K562 (cell line): ENCODE data around the gene SAXO2.
"Not testable (repeated sequence)": the region's sequence is repeated elsewhere in the genome, so short reads cannot be mapped to it uniquely, and the experiment has no call there.

ENCODE experiments used
- CBFA2T3 ChIP-seq: fragments of 450-650 bp; IDR thresholded peaks from 2 replicates; pipeline ENCODE4 v1.6.1; 2017
- EP300 ChIP-seq: IDR thresholded peaks from 2 replicates; pipeline ENCODE4 v1.6.1; 2012; ENCODE audit warnings: low read length, improper control_type of control experiment
- EZH2 ChIP-seq: IDR thresholded peaks from 2 replicates; pipeline ENCODE4 v1.6.1; 2012; ENCODE audit warnings: low read depth, mild to moderate bottlenecking, inconsistent platforms, low read length, borderline replicate concordance
- KAT7 ChIP-seq: sonication (generic); formaldehyde crosslinking; IDR thresholded peaks from 2 replicates; pipeline ENCODE4 v1.8.0; 2022; ENCODE audit warnings: missing genetic modification reagents, mild to moderate bottlenecking, borderline replicate concordance
- KLF13 ChIP-seq: fragments of 450-650 bp; IDR thresholded peaks from 2 replicates; pipeline ENCODE4 v1.6.1; 2016; ENCODE audit warnings: missing genetic modification characterization, low read depth, mild to moderate bottlenecking, missing compliant biosample characterization, moderate library complexity, borderline replicate concordance
- POLR2A ChIP-seq: fragments of 450-650 bp; conservative IDR thresholded peaks from 2 replicates; pipeline ENCODE4 v1.6.1; 2016
- SETDB1 ChIP-seq: IDR thresholded peaks from one replicate; pipeline ENCODE4 v1.6.1; 2012; ENCODE audit warnings: low read length, control low read depth, inconsistent platforms
- ZBTB1 ChIP-seq: sonication (generic); formaldehyde crosslinking; IDR thresholded peaks from 2 replicates; pipeline ENCODE4 v1.8.1; 2023; ENCODE audit warnings: missing genetic modification reagents, low read depth, mild to moderate bottlenecking, borderline replicate concordance
- TF ChIP-seq, protein P1 (sequence below), 3 experiments: IDR thresholded peaks in 2 of 3; conservative IDR thresholded peaks in 1 of 3; 2 replicates each; pipeline ENCODE4 v1.5.1; 2011 to 2012; ENCODE audit warnings: low read length in 3 of 3, mild to moderate bottlenecking in 3 of 3, control low read depth in 2 of 3, improper control_type of control experiment in 1 of 3, inconsistent platforms in 1 of 3, low read depth in 1 of 3, mixed read lengths in 1 of 3, moderate library complexity in 1 of 3; ENCODE audit not compliant: insufficient read depth in 2 of 3
- TF ChIP-seq, protein P2 (sequence below): sonication (generic); formaldehyde crosslinking; IDR thresholded peaks from 2 replicates; pipeline ENCODE4 v1.9.0; 2022; ENCODE audit warnings: mild to moderate bottlenecking, missing genetic modification reagents
- TF ChIP-seq, protein P3 (sequence below): fragments of 450-650 bp; IDR thresholded peaks from 2 replicates; pipeline ENCODE4 v1.6.1; 2016; ENCODE audit warnings: low read depth
- TF ChIP-seq, protein P4 (sequence below): sonication (generic); formaldehyde crosslinking; IDR thresholded peaks from 2 replicates; pipeline ENCODE4 v1.8.0; 2022; ENCODE audit warnings: mild to moderate bottlenecking, low read depth, missing genetic modification reagents

DNA sequence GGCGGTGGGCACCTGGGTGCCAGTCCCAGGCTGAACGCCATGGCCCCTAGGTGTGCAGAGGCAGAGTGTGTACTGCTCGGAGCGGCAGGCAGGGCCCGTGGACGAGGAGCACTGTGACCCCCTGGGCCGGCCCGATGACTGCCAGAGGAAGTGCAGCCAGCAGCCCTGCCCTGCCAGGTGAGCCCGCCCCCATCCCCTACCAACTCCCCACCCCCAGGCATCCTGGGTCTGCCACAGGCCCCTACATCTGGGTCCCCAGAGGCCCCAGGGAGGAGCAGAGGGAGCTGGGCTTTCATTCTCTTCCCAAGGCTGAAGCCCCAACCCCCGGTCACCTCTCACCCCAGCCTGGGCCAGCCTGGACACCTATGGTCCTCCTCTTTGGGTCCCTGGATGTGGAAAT lies 63.0 kb downstream of the SAXO2 start:
- not testable (repeated sequence) for TF ChIP-seq EP300; SETDB1; KAT7 (CRISPR knock-in tag); CBFA2T3; EZH2; KLF13 (tag); ZBTB1 (CRISPR knock-in tag); POLR2A
- TF ChIP-seq, protein P1, sequence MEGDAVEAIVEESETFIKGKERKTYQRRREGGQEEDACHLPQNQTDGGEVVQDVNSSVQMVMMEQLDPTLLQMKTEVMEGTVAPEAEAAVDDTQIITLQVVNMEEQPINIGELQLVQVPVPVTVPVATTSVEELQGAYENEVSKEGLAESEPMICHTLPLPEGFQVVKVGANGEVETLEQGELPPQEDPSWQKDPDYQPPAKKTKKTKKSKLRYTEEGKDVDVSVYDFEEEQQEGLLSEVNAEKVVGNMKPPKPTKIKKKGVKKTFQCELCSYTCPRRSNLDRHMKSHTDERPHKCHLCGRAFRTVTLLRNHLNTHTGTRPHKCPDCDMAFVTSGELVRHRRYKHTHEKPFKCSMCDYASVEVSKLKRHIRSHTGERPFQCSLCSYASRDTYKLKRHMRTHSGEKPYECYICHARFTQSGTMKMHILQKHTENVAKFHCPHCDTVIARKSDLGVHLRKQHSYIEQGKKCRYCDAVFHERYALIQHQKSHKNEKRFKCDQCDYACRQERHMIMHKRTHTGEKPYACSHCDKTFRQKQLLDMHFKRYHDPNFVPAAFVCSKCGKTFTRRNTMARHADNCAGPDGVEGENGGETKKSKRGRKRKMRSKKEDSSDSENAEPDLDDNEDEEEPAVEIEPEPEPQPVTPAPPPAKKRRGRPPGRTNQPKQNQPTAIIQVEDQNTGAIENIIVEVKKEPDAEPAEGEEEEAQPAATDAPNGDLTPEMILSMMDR (IDR thresholded peaks at IDR 0.05 in 2 of 3, conservative IDR thresholded peaks at IDR 0.05 in 1 of 3; ENCODE audit: insufficient read depth in 2 of 3, low read depth in 1 of 3, low read length in 3 of 3): not testable (repeated sequence)
- TF ChIP-seq, protein P2, sequence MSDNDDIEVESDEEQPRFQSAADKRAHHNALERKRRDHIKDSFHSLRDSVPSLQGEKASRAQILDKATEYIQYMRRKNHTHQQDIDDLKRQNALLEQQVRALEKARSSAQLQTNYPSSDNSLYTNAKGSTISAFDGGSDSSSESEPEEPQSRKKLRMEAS: not testable (repeated sequence)
- TF ChIP-seq, protein P3, sequence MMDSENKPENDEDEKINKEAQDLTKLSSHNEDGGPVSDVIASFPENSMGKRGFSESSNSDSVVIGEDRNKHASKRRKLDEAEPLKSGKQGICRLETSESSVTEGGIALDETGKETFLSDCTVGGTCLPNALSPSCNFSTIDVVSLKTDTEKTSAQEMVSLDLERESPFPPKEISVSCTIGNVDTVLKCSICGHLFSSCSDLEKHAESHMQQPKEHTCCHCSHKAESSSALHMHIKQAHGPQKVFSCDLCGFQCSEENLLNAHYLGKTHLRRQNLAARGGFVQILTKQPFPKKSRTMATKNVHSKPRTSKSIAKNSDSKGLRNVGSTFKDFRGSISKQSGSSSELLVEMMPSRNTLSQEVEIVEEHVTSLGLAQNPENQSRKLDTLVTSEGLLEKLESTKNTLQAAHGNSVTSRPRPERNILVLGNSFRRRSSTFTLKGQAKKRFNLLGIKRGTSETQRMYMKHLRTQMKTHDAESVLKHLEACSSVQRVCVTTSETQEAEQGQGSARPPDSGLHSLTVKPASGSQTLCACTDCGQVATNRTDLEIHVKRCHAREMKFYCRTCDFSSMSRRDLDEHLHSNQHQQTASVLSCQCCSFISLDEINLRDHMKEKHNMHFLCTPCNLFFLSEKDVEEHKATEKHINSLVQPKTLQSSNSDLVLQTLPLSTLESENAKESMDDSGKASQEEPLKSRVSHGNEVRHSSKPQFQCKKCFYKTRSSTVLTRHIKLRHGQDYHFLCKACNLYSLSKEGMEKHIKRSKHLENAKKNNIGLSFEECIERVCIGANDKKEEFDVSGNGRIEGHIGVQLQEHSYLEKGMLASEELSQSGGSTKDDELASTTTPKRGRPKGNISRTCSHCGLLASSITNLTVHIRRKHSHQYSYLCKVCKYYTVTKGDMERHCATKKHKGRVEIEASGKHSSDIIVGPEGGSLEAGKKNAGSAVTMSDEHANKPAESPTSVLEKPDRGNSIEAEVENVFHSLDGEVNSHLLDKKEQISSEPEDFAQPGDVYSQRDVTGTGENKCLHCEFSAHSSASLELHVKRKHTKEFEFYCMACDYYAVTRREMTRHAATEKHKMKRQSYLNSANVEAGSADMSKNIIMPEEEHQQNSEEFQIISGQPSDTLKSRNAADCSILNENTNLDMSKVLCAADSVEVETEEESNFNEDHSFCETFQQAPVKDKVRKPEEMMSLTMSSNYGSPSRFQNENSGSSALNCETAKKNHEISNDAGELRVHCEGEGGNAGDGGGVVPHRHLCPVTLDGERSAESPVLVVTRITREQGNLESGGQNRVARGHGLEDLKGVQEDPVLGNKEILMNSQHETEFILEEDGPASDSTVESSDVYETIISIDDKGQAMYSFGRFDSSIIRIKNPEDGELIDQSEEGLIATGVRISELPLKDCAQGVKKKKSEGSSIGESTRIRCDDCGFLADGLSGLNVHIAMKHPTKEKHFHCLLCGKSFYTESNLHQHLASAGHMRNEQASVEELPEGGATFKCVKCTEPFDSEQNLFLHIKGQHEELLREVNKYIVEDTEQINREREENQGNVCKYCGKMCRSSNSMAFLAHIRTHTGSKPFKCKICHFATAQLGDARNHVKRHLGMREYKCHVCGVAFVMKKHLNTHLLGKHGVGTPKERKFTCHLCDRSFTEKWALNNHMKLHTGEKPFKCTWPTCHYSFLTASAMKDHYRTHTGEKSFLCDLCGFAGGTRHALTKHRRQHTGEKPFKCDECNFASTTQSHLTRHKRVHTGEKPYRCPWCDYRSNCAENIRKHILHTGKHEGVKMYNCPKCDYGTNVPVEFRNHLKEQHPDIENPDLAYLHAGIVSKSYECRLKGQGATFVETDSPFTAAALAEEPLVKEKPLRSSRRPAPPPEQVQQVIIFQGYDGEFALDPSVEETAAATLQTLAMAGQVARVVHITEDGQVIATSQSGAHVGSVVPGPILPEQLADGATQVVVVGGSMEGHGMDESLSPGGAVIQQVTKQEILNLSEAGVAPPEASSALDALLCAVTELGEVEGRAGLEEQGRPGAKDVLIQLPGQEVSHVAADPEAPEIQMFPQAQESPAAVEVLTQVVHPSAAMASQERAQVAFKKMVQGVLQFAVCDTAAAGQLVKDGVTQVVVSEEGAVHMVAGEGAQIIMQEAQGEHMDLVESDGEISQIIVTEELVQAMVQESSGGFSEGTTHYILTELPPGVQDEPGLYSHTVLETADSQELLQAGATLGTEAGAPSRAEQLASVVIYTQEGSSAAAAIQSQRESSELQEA: not testable (repeated sequence)
- TF ChIP-seq, protein P4, sequence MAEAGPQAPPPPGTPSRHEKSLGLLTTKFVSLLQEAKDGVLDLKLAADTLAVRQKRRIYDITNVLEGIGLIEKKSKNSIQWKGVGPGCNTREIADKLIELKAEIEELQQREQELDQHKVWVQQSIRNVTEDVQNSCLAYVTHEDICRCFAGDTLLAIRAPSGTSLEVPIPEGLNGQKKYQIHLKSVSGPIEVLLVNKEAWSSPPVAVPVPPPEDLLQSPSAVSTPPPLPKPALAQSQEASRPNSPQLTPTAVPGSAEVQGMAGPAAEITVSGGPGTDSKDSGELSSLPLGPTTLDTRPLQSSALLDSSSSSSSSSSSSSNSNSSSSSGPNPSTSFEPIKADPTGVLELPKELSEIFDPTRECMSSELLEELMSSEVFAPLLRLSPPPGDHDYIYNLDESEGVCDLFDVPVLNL (CRISPR knock-in tag): not testable (repeated sequence)
